ENCODE data around the gene TFF3. TPM values are rescaled to one million over a fixed set of nuclear protein-coding genes. Genes with fewer than 3 reads are reported as not detected.

The TFF3 gene
- total RNA-seq, 1 donor from 2014 or later: 46.1 TPM

DNA sequence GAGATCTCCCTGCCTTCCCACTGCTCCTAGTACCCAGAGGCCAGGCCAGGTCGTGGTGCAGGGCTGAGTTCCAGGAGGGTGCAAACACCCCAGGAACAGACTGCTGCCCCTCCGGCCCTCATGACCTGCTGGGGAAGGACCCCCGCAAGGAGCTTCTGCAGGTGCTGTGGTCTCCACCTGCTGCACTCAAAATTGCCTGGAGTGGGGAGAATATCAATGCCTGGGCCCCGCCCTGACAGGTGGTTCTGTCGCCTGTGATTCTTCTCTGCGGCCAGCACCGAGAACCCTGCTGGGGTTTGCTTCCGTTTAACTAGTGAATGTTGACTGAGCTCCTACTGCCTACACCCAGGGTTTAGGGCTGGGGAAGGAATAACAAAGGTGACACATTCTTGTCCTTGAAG, 2.1 kb upstream of the TFF3 start:
- peaks cover 41% of the 10 kb centered on the region for H3K4me1 Mint-ChIP-seq (ENCODE audit: unreplicated experiment)
- TF ChIP-seq, protein P1, sequence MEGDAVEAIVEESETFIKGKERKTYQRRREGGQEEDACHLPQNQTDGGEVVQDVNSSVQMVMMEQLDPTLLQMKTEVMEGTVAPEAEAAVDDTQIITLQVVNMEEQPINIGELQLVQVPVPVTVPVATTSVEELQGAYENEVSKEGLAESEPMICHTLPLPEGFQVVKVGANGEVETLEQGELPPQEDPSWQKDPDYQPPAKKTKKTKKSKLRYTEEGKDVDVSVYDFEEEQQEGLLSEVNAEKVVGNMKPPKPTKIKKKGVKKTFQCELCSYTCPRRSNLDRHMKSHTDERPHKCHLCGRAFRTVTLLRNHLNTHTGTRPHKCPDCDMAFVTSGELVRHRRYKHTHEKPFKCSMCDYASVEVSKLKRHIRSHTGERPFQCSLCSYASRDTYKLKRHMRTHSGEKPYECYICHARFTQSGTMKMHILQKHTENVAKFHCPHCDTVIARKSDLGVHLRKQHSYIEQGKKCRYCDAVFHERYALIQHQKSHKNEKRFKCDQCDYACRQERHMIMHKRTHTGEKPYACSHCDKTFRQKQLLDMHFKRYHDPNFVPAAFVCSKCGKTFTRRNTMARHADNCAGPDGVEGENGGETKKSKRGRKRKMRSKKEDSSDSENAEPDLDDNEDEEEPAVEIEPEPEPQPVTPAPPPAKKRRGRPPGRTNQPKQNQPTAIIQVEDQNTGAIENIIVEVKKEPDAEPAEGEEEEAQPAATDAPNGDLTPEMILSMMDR (IDR thresholded peaks at IDR 0.05): no peak
- no peak overlapping the region for H3K4me3 Mint-ChIP-seq (ENCODE audit: unreplicated experiment)
- H3K9me3 Mint-ChIP-seq (ENCODE audit: unreplicated experiment): no peaks in the 10 kb centered on the region
- no peaks in the 10 kb centered on the region for H3K36me3 Mint-ChIP-seq (ENCODE audit: unreplicated experiment)
- H3K27ac Mint-ChIP-seq (ENCODE audit: unreplicated experiment): no peak overlapping the region
- no peak for DNase-seq (ENCODE audit: extremely low spot score, unreplicated experiment)
- peaks cover 3% of the 10 kb centered on the region for H3K27me3 Mint-ChIP-seq (ENCODE audit: unreplicated experiment)

DNA sequence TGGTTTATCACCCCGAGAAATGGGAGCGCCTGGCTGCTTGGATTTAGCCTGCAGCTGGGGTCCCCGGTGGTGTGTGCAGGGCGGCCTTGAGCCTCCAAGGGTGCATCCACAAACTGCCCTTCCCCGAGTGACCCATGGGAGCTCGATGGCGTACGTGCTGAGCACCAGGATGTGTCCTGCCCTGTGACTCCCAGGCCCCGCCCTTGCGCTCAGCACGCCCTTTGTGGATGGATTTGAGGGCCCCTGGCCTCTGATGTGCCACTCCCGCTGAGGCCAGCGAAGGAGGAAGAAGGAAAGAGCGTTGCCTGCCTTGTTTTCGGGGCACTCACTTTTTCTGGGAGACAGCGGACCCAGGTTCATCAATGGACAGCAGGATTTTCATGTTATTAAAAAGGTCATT, 1.7 kb upstream of the TFF3 start:
- H3K9me3 Mint-ChIP-seq (ENCODE audit: unreplicated experiment): no peaks in the 10 kb centered on the region

DNA sequence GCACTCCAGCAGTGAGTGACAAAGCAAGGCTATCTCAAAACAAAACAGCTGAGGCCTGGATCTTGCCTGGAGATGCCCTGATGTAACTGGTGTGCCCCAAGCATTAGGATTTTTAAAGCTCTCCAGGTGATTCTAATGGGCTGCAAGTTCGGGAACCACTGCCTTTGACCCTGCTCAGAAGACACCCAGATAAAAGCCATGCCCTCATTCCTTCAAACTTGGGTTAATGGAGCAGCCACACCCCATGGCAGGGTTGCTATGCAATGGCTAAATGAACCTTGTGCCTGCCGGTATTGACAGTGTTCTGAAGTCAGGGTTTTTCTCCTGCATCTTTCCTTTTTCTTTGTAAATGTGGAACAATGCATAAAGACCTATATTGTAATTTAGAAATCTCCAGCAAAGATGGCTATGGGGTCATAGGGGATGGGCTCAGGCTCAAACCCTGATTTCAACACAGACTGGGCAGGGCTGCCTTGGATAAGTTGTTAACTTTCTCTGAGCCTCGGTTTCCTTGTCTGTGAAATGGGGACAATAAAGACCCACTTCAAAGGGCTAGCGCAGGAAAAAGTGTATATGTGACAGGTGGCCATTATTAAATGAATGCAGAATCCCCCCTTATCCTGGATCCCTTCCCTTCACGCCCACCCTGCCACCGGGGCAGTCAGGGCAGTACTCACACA, 453 bp downstream of the TFF3 start:
- TF ChIP-seq, protein P1 (IDR thresholded peaks at IDR 0.05): no peak
- Mint-ChIP-seq H3K27me3 (ENCODE audit: unreplicated experiment) (no peaks in the 10 kb centered on the region), H3K4me1 (ENCODE audit: unreplicated experiment) (peaks cover 60% of the 10 kb centered on the region), H3K27ac (ENCODE audit: unreplicated experiment) (peak overlapping the region; percentile 90), H3K9me3 (ENCODE audit: unreplicated experiment) (no peaks in the 10 kb centered on the region), H3K36me3 (ENCODE audit: unreplicated experiment) (no peaks in the 10 kb centered on the region), H3K4me3 (ENCODE audit: unreplicated experiment) (peak overlapping the region; percentile 45)
- peak; percentile 21 for DNase-seq (ENCODE audit: extremely low spot score, unreplicated experiment)

More for the DNA sequence above, 1.7 kb upstream of the TFF3 start:
- TF ChIP-seq, protein P1 (IDR thresholded peaks at IDR 0.05): no peak
- no peak overlapping the region for H3K4me3 Mint-ChIP-seq (ENCODE audit: unreplicated experiment)
- no peaks in the 10 kb centered on the region for H3K27me3 Mint-ChIP-seq (ENCODE audit: unreplicated experiment)
- H3K4me1 Mint-ChIP-seq (ENCODE audit: unreplicated experiment): peaks cover 45% of the 10 kb centered on the region
- H3K36me3 Mint-ChIP-seq (ENCODE audit: unreplicated experiment): no peaks in the 10 kb centered on the region
- no peak for DNase-seq (ENCODE audit: extremely low spot score, unreplicated experiment)
- no peak overlapping the region for H3K27ac Mint-ChIP-seq (ENCODE audit: unreplicated experiment)

DNA sequence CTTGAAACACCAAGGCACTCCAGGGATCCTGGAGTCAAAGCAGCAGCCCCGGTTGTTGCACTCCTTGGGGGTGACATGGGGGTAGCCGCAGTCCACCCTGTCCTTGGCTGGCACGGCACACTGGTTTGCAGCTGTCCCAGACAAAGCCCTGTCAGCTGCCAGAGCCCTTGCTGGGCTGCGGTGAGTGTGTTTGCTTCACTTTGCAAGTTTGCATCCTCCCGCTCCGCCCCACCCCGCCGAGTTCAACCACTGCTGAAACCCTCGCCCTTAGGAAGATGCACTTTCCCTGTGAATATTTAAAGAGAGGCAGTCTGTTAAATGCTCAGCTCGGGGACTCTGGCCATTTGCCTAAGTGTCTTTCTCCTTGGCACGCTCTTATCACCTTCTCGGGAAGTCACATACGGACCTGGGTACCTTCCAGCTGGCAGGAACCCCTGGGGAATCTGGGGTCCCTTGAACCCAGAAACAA, 1.7 kb downstream of the TFF3 start:
- no peak for DNase-seq (ENCODE audit: extremely low spot score, unreplicated experiment)
- Mint-ChIP-seq H3K4me1 (ENCODE audit: unreplicated experiment) (peaks cover 64% of the 10 kb centered on the region), H3K4me3 (ENCODE audit: unreplicated experiment) (no peak overlapping the region), H3K27ac (ENCODE audit: unreplicated experiment) (no peak overlapping the region), H3K9me3 (ENCODE audit: unreplicated experiment) (no peaks in the 10 kb centered on the region), H3K27me3 (ENCODE audit: unreplicated experiment) (no peaks in the 10 kb centered on the region), H3K36me3 (ENCODE audit: unreplicated experiment) (no peaks in the 10 kb centered on the region)
- TF ChIP-seq, protein P1 (IDR thresholded peaks at IDR 0.05): no peak

DNA sequence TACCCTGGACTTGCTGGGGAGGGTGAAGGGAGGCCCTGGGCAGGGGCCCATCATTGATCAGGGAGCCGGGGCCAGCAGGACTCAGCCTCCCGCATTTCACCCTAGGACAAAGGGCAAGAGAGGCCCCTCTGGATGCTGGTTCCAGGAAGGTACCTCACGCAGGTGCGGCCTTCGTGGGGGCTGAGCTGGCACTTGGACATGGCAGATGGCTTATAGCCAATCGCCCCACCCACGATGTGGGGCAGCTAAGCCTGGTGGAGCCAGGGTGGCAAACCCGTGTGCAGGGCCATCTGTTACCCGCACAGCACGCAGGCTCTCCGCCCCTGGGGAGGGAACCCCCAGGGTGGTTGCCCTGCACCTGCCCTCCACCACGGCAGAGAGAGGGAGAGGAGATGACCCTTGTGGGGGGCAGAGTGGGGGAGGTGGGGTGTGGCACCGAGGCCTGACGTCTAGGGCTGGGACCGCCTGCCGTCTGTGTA, 2.5 kb downstream of the TFF3 start:
- Mint-ChIP-seq H3K9me3 (ENCODE audit: unreplicated experiment) (no peaks in the 10 kb centered on the region), H3K27me3 (ENCODE audit: unreplicated experiment) (no peaks in the 10 kb centered on the region), H3K4me1 (ENCODE audit: unreplicated experiment) (peaks cover 64% of the 10 kb centered on the region)

More for the DNA sequence above, 2.5 kb downstream of the TFF3 start:
- H3K4me3 Mint-ChIP-seq (ENCODE audit: unreplicated experiment): no peak overlapping the region
- H3K36me3 Mint-ChIP-seq (ENCODE audit: unreplicated experiment): no peaks in the 10 kb centered on the region
- H3K27ac Mint-ChIP-seq (ENCODE audit: unreplicated experiment): no peak overlapping the region
- TF ChIP-seq, protein P1 (IDR thresholded peaks at IDR 0.05): no peak
- no peak for DNase-seq (ENCODE audit: extremely low spot score, unreplicated experiment)
